ENCODE results near the gene DNAJC7. TPM values are rescaled to one million over a fixed set of nuclear protein-coding genes. Genes with fewer than 3 reads are reported as not detected.

The DNAJC7 gene
- total RNA-seq, 1 donor from 2014 or later: 103 TPM

GRCh38 chr17:41962111-41962510 lies 55.1 kb downstream of the DNAJC7 start:
- intact Hi-C loops (cut with micrococcal nuclease): loop anchor here (5.0 kb wide), 1 partner anchor 225 kb away; no protein-coding TSS in a partner anchor

GRCh38 chr17:41959336-41960095 lies 57.7 kb downstream of the DNAJC7 start:
- intact Hi-C loops (cut with micrococcal nuclease): loop anchor here (5.0 kb wide), 1 partner anchor 222 kb away; no protein-coding TSS in a partner anchor

- intact Hi-C loops (cut with micrococcal nuclease): no loop called here
These were observed 58.3 kb downstream of the DNAJC7 start for GRCh38 chr17:41959030-41959335.

- intact Hi-C loops (cut with micrococcal nuclease): no loop called here
These were observed 59.3 kb downstream of the DNAJC7 start for GRCh38 chr17:41957869-41958439.

GRCh38 chr17:41957031-41957868 lies 60.0 kb downstream of the DNAJC7 start:
- intact Hi-C loops (cut with micrococcal nuclease): no loop called here

- intact Hi-C loops (cut with micrococcal nuclease): no loop called here
These were observed 60.7 kb downstream of the DNAJC7 start for GRCh38 chr17:41956522-41956921.

GRCh38 chr17:41948762-41949460 lies 68.3 kb downstream of the DNAJC7 start:
- intact Hi-C loops (cut with micrococcal nuclease): no loop called here

GRCh38 chr17:41944943-41945342 lies 72.3 kb downstream of the DNAJC7 start:
- intact Hi-C loops (cut with micrococcal nuclease): no loop called here

- intact Hi-C loops (cut with micrococcal nuclease): no loop called here
These were observed 73.7 kb downstream of the DNAJC7 start for GRCh38 chr17:41943492-41943891.

GRCh38 chr17:41942626-41943373 lies 74.4 kb downstream of the DNAJC7 start:
- intact Hi-C loops (cut with micrococcal nuclease): no loop called here

GRCh38 chr17:41941168-41941567 lies 76.1 kb downstream of the DNAJC7 start:
- intact Hi-C loops (cut with micrococcal nuclease): no loop called here

GRCh38 chr17:41939693-41940090 lies 77.5 kb downstream of the DNAJC7 start:
- intact Hi-C loops (cut with micrococcal nuclease): no loop called here

GRCh38 chr17:41939044-41939692 lies 78.1 kb downstream of the DNAJC7 start:
- intact Hi-C loops (cut with micrococcal nuclease): no loop called here

- intact Hi-C loops (cut with micrococcal nuclease): no loop called here
These were observed 79.0 kb downstream of the DNAJC7 start for GRCh38 chr17:41937970-41938954.

GRCh38 chr17:41935641-41936040 lies 81.6 kb downstream of the DNAJC7 start:
- intact Hi-C loops (cut with micrococcal nuclease): no loop called here

- intact Hi-C loops (cut with micrococcal nuclease): loop anchor here (5.0 kb wide), 1 partner anchor 121 kb away; the partner anchor contains the start of genes FKBP10 and P3H4
These were observed 84.3 kb downstream of the DNAJC7 start for GRCh38 chr17:41932816-41933389.

- intact Hi-C loops (cut with micrococcal nuclease): loop anchor here (5.0 kb wide), 1 partner anchor 119 kb away; the partner anchor contains the start of genes FKBP10 and P3H4
These were observed 85.5 kb downstream of the DNAJC7 start for GRCh38 chr17:41931715-41932114.

- intact Hi-C loops (cut with micrococcal nuclease): loop anchor here (1.0 to 5.0 kb wide), 4 partner anchors 11 to 225 kb away; partner anchors contain the start of genes DNAJC7, FKBP10 and P3H4
These were observed 86.4 kb downstream of the DNAJC7 start for GRCh38 chr17:41930833-41931156.
